HCT116 (cell line): Measurements from ENCODE around the gene RFESD. TPM values are rescaled to one million over a fixed set of nuclear protein-coding genes. Genes with fewer than 3 reads are reported as not detected.

Source experiments
- ATAC-seq: fragments of 200-7000 bp; cut with Tn5 transposase; 2 replicates; pipeline ENCODE4 v1.9.1; 2020; ENCODE audit warnings: mild to moderate bottlenecking, moderate library complexity
- BruUV-seq: library from RNA; stranded (reverse); fragments of 400-500 nt; replicated peaks from 2 replicates; lab custom pipeline; 2021; lab: Mats Ljungman, UMichigan
- CTCF ChIA-PET: fragments of 300-600 bp; sonication (Branson Sonifier 250); formaldehyde crosslinking; loops from one replicate; lab custom pipeline; 2021; ENCODE audit warnings: antibody characterized with exemption; lab: Charles Lee
- POLR2A ChIA-PET: fragments of 300-600, 350-600 bp; sonication (Branson Sonifier 250); formaldehyde crosslinking; loops from one replicate; lab custom pipeline; 2021; ENCODE audit warnings: antibody characterized with exemption; lab: Charles Lee
- RAD21 ChIA-PET, 2 experiments: fragments of 300-600 bp; sonication (Branson Sonifier 250); formaldehyde crosslinking; loops; one replicate each; lab custom pipeline; 2023; ENCODE audit warnings: low total read pairs in 2 of 2; ENCODE audit not compliant: uncharacterized antibody in 2 of 2, unreplicated experiment in 2 of 2, low non-redundant PET in 1 of 2; lab: Charles Lee
- DNase-seq: peaks from one replicate; pipeline ENCODE4 v3.0.0-alpha.2; 2010; ENCODE audit warnings: low read depth, low spot score
- H2AFZ ChIP-seq: fragments of 200-600 bp; shearing (Covaris generic), sonication (generic); 2 replicates; pipeline ENCODE4 v1.6.1; 2017; ENCODE audit warnings: low read depth, mixed run types, mixed read lengths, antibody characterized with exemption, low read length; ENCODE audit not compliant: poor library complexity, severe bottlenecking
- H3K27ac ChIP-seq: 2 replicates; pipeline ENCODE4 v1.5.1; 2012; ENCODE audit warnings: low read depth, low read length
- H3K27me3 ChIP-seq: fragments of 200-600 bp; sonication (generic); 2 replicates; pipeline ENCODE4 v1.6.1; 2016; ENCODE audit warnings: mixed run types, low read length, mixed read lengths; ENCODE audit not compliant: insufficient read depth
- H3K36me3 ChIP-seq, 2 experiments: fragments of 200-500 bp in 1 of 2; fragments of 200-600 bp in 1 of 2; sonication (Bioruptor generic) in 1 of 2; sonication (generic) in 1 of 2; 2 replicates each; pipeline versions ENCODE4 v1.5.1 to v1.6.1; 2014 to 2016; ENCODE audit warnings: low read length in 2 of 2, inconsistent platforms in 1 of 2, mixed read lengths in 1 of 2, mixed run types in 1 of 2; ENCODE audit not compliant: insufficient read depth in 2 of 2, control insufficient read depth in 1 of 2
- H3K4me1 ChIP-seq, 2 experiments: fragments of 200-600 bp in 1 of 2; sonication (generic) in 1 of 2; 2 replicates each; pipeline versions ENCODE4 v1.5.1 to v1.6.1; 2012 to 2017; ENCODE audit warnings: low read length in 2 of 2, inconsistent platforms in 1 of 2, mild to moderate bottlenecking in 1 of 2, mixed read lengths in 1 of 2, mixed run types in 1 of 2, moderate library complexity in 1 of 2; ENCODE audit not compliant: insufficient read depth in 2 of 2, control insufficient read depth in 1 of 2
- H3K4me2 ChIP-seq: fragments of 200-600 bp; sonication (generic); 2 replicates; pipeline ENCODE4 v1.6.1; 2017; ENCODE audit warnings: mixed run types, low read length, mixed read lengths
- H3K4me3 ChIP-seq, 2 experiments: fragments of 200-600 bp in 1 of 2; sonication (generic) in 1 of 2; replicated peaks in 1 of 2; 2 replicates each; pipeline ENCODE4 v1.5.1; 2011 to 2016; ENCODE audit warnings: low read length in 2 of 2, control low read depth in 1 of 2, low read depth in 1 of 2, mild to moderate bottlenecking in 1 of 2, mixed read lengths in 1 of 2, mixed run types in 1 of 2
- H3K79me2 ChIP-seq: fragments of 200-600 bp; sonication (generic); 2 replicates; pipeline ENCODE4 v1.6.1; 2017; ENCODE audit warnings: mild to moderate bottlenecking, mixed run types, low read length, moderate library complexity, mixed read lengths; ENCODE audit not compliant: insufficient read depth
- H3K9ac ChIP-seq: fragments of 200-600 bp; sonication (generic); 2 replicates; pipeline ENCODE4 v1.6.1; 2016; ENCODE audit warnings: low read length, mixed read lengths
- H3K9me2 ChIP-seq: fragments of 200-600 bp; sonication (generic), shearing (Covaris generic); 2 replicates; pipeline ENCODE4 v1.6.1; 2017; ENCODE audit warnings: mixed run types, mild to moderate bottlenecking, moderate library complexity; ENCODE audit not compliant: insufficient read depth
- H3K9me3 ChIP-seq, 2 experiments: fragments of 200-500 bp in 1 of 2; fragments of 200-600 bp in 1 of 2; sonication (Bioruptor generic) in 1 of 2; sonication (generic) in 1 of 2; 2 replicates each; pipeline ENCODE4 v1.6.1; 2014 to 2017; ENCODE audit warnings: low read length in 2 of 2, mixed read lengths in 2 of 2, inconsistent platforms in 1 of 2, low read depth in 1 of 2, mild to moderate bottlenecking in 1 of 2, mixed run types in 1 of 2, moderate library complexity in 1 of 2; ENCODE audit not compliant: control insufficient read depth in 1 of 2, insufficient read depth in 1 of 2
- H4K20me1 ChIP-seq: fragments of 200-600 bp; sonication (generic), shearing (Covaris generic); 2 replicates; pipeline ENCODE4 v1.6.1; 2017; ENCODE audit warnings: mixed run types, mild to moderate bottlenecking, moderate library complexity; ENCODE audit not compliant: insufficient read depth
- ATF3 ChIP-seq: IDR thresholded peaks from 2 replicates; pipeline ENCODE4 v1.6.1; 2012
- CBX3 ChIP-seq: IDR thresholded peaks from 2 replicates; pipeline ENCODE4 v1.6.1; 2012; ENCODE audit warnings: low read depth
- CEBPB ChIP-seq: IDR thresholded peaks from 2 replicates; pipeline ENCODE4 v1.6.1; 2012; ENCODE audit warnings: low read depth
- EGR1 ChIP-seq: IDR thresholded peaks from 2 replicates; pipeline ENCODE4 v1.6.1; 2012; ENCODE audit warnings: low read depth
- ELF1 ChIP-seq: IDR thresholded peaks from 2 replicates; pipeline ENCODE4 v1.6.1; 2012; ENCODE audit warnings: low read depth, borderline replicate concordance
- EZH2 ChIP-seq: fragments of 200-600 bp; sonication (generic); IDR thresholded peaks from 2 replicates; pipeline ENCODE4 v1.6.1; 2017; ENCODE audit warnings: antibody characterized with exemption, mixed run types
- JUND ChIP-seq: IDR thresholded peaks from 2 replicates; pipeline ENCODE4 v1.6.1; 2012
- POLR2AphosphoS5 ChIP-seq: IDR thresholded peaks from 2 replicates; pipeline ENCODE4 v1.6.1; 2011; ENCODE audit warnings: mild to moderate bottlenecking, low read depth, low read length, moderate library complexity
- RAD21 ChIP-seq: IDR thresholded peaks from 2 replicates; pipeline ENCODE4 v1.6.1; 2012; ENCODE audit warnings: low read depth, mild to moderate bottlenecking
- SIN3A ChIP-seq: IDR thresholded peaks from 2 replicates; pipeline ENCODE4 v1.6.1; 2012; ENCODE audit warnings: low read depth
- SP1 ChIP-seq: IDR thresholded peaks from 2 replicates; pipeline ENCODE4 v1.6.1; 2012; ENCODE audit warnings: low read depth
- SRF ChIP-seq: IDR thresholded peaks from 2 replicates; pipeline ENCODE4 v1.6.1; 2012; ENCODE audit warnings: low read depth
- TCF7L2 ChIP-seq: IDR thresholded peaks from 2 replicates; pipeline ENCODE4 v1.7.0; 2011; ENCODE audit warnings: borderline replicate concordance, inconsistent platforms; ENCODE audit not compliant: insufficient read depth, insufficient read length; ENCODE audit errors: extremely low read depth
- ZBTB33 ChIP-seq: IDR thresholded peaks from 2 replicates; pipeline ENCODE4 v1.6.1; 2011; ENCODE audit warnings: mild to moderate bottlenecking, low read length, moderate library complexity; ENCODE audit not compliant: insufficient replicate concordance; ENCODE audit errors: extremely low read depth
- ZFX ChIP-seq: fragments of 450-650 bp; IDR thresholded peaks from 2 replicates; pipeline ENCODE4 v1.6.1; 2017
- intact Hi-C: fragments of 100-400 bp; cut with micrococcal nuclease; formaldehyde crosslinking; loops from 2 replicates; pipeline ENCODE4 v1.10.0; 2022
- total RNA-seq: library from RNA; stranded (reverse); gene quantifications from one replicate; pipeline ENCODE4 v1.2.1, GENCODE V29; 2021; ENCODE audit not compliant: unreplicated experiment

The RFESD gene
- total RNA-seq, 1 experiment from 2014 or later, result 4.1 TPM

DNA sequence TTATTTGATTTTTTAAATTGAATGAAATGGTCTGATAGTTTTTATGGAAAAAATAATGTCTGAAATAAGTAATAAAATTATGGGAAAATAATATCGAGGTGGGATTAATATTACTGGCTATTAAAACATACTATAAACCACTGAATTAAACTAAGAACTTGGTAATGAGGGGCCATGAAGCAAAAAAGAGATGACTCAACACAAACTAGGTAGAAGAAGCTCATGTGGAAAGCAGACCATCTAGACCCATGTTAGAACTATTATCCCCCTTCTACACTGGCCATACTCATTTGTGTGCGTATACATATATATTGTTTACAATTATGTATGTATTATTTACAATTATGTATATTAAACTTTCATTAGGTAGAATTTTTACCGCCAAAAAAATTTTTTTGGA is 35.2 kb upstream of the RFESD start:
- Histone ChIP-seq H3K4me1 (no peaks in the 10 kb centered on the region), H3K9ac (no peak overlapping the region), H3K9me3 (peaks cover 0 to 4% of the 10 kb centered on the region in 2 experiments; a peak in 1 of 4 replicates), H3K4me3 (no peak overlapping the region), H3K27me3 (no peaks in the 10 kb centered on the region)
- intact Hi-C loops, result no loop called here
- TF ChIP-seq ATF3, result no peak
- no peak for TF ChIP-seq JUND
- no peak for TF ChIP-seq ZFX
- no peak for TF ChIP-seq CEBPB
- no peak for TF ChIP-seq SRF
- TF ChIP-seq SIN3A, result no peak
- TF ChIP-seq SP1, result no peak
- no peak for TF ChIP-seq EZH2
- no peak for TF ChIP-seq EGR1
- TF ChIP-seq CBX3, result no peak
- TF ChIP-seq ELF1, result no peak
- TF ChIP-seq POLR2AphosphoS5, result no peak
- no peak for TF ChIP-seq RAD21
- no peak for TF ChIP-seq TCF7L2
- TF ChIP-seq, all 23 proteins: peak for 0
- ATAC-seq (no peak), DNase-seq (no peak)
- no TSS peak for BruUV-seq
- ChIA-PET CTCF (no interaction called here), POLR2A (no interaction called here), RAD21 (no interaction called here)
- Histone ChIP-seq H3K36me3 (no peaks in the 10 kb centered on the region), H4K20me1 (no peaks in the 10 kb centered on the region), H2AFZ (no peak overlapping the region), H3K79me2 (no peaks in the 10 kb centered on the region), H3K27ac (no peak overlapping the region), H3K4me2 (no peak overlapping the region), H3K9me2 (no peaks in the 10 kb centered on the region)

GRCh38 chr5:95613514-95613913 is 33.1 kb upstream of the RFESD start:
- ChIA-PET CTCF (no interaction called here), RAD21 (no interaction called here), POLR2A (no interaction called here)
- peaks cover 0 to 4% of the 10 kb centered on the region in 2 experiments; a peak in 1 of 4 replicates for H3K9me3 ChIP-seq
- H2AFZ ChIP-seq, result no peak overlapping the region
- no peaks in the 10 kb centered on the region for H3K79me2 ChIP-seq
- intact Hi-C loops, result no loop called here
- no peaks in the 10 kb centered on the region for H3K27me3 ChIP-seq
- TF ChIP-seq ZBTB33, result no peak
- TF ChIP-seq POLR2AphosphoS5, result no peak
- no peaks in the 10 kb centered on the region for H3K4me1 ChIP-seq
- H3K9ac ChIP-seq, result no peak overlapping the region
- H4K20me1 ChIP-seq, result no peaks in the 10 kb centered on the region
- no peaks in the 10 kb centered on the region for H3K36me3 ChIP-seq
- H3K27ac ChIP-seq, result no peak overlapping the region
- BruUV-seq, result no TSS peak
- DNase-seq, result no peak
- ATAC-seq, result no peak
- H3K4me3 ChIP-seq, result no peak overlapping the region
- H3K4me2 ChIP-seq, result no peak overlapping the region
- H3K9me2 ChIP-seq, result no peaks in the 10 kb centered on the region
